COR-L47 (cell line): ENCODE data around the gene TRAFD1.
"Not testable (repeated sequence)": the region's sequence is repeated elsewhere in the genome, so short reads cannot be mapped to it uniquely, and the experiment has no call there.

Experiments used
- DNase-seq: peaks from one replicate; lab custom pipeline; 2025; lab: John Stamatoyannopoulos, UW

TRAFD1 gene

GRCh38 chr12:112158461-112159145 lies 33.2 kb downstream of the TRAFD1 start:
- DNase-seq = not testable (repeated sequence)

GRCh38 chr12:112159146-112159541 lies 33.8 kb downstream of the TRAFD1 start:
- no peak for DNase-seq

GRCh38 chr12:112160611-112161010 lies 35.3 kb downstream of the TRAFD1 start:
- no peak for DNase-seq

- no peak for DNase-seq
Measured at GRCh38 chr12:112161711-112162110, 36.4 kb downstream of the TRAFD1 start.

GRCh38 chr12:112162241-112162790 lies 37.0 kb downstream of the TRAFD1 start:
- no peak for DNase-seq

- no peak for DNase-seq
Measured at GRCh38 chr12:112163056-112163455, 37.7 kb downstream of the TRAFD1 start.

GRCh38 chr12:112163471-112163991 lies 38.2 kb downstream of the TRAFD1 start:
- DNase-seq = no peak

GRCh38 chr12:112164011-112164660 lies 38.8 kb downstream of the TRAFD1 start:
- DNase-seq = no peak

GRCh38 chr12:112165624-112166023 lies 40.3 kb downstream of the TRAFD1 start:
- no peak for DNase-seq

- DNase-seq = no peak
Measured at GRCh38 chr12:112166051-112167015, 41.0 kb downstream of the TRAFD1 start.

- DNase-seq = no peak
Measured at GRCh38 chr12:112167031-112167461, 41.7 kb downstream of the TRAFD1 start.

GRCh38 chr12:112167718-112168525 lies 42.6 kb downstream of the TRAFD1 start:
- peak; percentile 46 for DNase-seq

- DNase-seq = no peak
Measured at GRCh38 chr12:112168561-112168971, 43.2 kb downstream of the TRAFD1 start.

- no peak for DNase-seq
Measured at GRCh38 chr12:112169161-112169872, 44.0 kb downstream of the TRAFD1 start.

GRCh38 chr12:112169966-112170365 lies 44.6 kb downstream of the TRAFD1 start:
- DNase-seq = no peak

- DNase-seq = no peak
Measured at GRCh38 chr12:112170376-112170775, 45.0 kb downstream of the TRAFD1 start.

GRCh38 chr12:112170971-112171596 lies 45.7 kb downstream of the TRAFD1 start:
- no peak for DNase-seq

GRCh38 chr12:112172556-112173324 lies 47.4 kb downstream of the TRAFD1 start:
- DNase-seq = no peak
